HL-60 (cell line): Measurements from ENCODE around the gene THY1.

Experiments used
- DNase-seq, 2 experiments: peaks; one replicate each; pipeline ENCODE4 v3.0.0-alpha.2; 2010 to 2020; ENCODE audit warnings: low read depth in 1 of 2, low spot score in 1 of 2
- H3K27ac ChIP-seq: fragments of 250-450 bp; sonication (Bioruptor Pico); replicated peaks from 2 replicates; pipeline ENCODE4 v1.5.1; 2020; ENCODE audit warnings: mild to moderate bottlenecking, moderate library complexity
- H3K27me3 ChIP-seq: fragments of 250-450 bp; sonication (Bioruptor Pico); 2 replicates; pipeline ENCODE4 v1.5.1; 2021; ENCODE audit warnings: mild to moderate bottlenecking, moderate library complexity; ENCODE audit not compliant: insufficient read depth, poor library complexity, severe bottlenecking
- H3K4me3 ChIP-seq: replicated peaks from 2 replicates; pipeline ENCODE4 v1.5.1; 2011; ENCODE audit warnings: mild to moderate bottlenecking, control low read depth, low read length; ENCODE audit not compliant: insufficient read depth
- GABPA ChIP-seq: IDR thresholded peaks from 2 replicates; pipeline ENCODE4 v1.6.1; 2012; ENCODE audit warnings: low read depth
- POLR2AphosphoS5 ChIP-seq: IDR thresholded peaks from 2 replicates; pipeline ENCODE4 v1.6.1; 2012; ENCODE audit warnings: low read depth
- REST ChIP-seq: IDR thresholded peaks from 2 replicates; pipeline ENCODE4 v1.6.1; 2012; ENCODE audit warnings: low read depth; ENCODE audit not compliant: insufficient replicate concordance
- SPI1 ChIP-seq: IDR thresholded peaks from 2 replicates; pipeline ENCODE4 v1.6.1; 2012; ENCODE audit warnings: low read depth, mild to moderate bottlenecking, borderline replicate concordance
- TF ChIP-seq, protein P1 (sequence below): IDR thresholded peaks from one replicate; pipeline ENCODE4 v1.5.1; 2011; ENCODE audit warnings: low read length, control low read depth, inconsistent platforms; ENCODE audit not compliant: insufficient read depth

THY1 gene

DNA sequence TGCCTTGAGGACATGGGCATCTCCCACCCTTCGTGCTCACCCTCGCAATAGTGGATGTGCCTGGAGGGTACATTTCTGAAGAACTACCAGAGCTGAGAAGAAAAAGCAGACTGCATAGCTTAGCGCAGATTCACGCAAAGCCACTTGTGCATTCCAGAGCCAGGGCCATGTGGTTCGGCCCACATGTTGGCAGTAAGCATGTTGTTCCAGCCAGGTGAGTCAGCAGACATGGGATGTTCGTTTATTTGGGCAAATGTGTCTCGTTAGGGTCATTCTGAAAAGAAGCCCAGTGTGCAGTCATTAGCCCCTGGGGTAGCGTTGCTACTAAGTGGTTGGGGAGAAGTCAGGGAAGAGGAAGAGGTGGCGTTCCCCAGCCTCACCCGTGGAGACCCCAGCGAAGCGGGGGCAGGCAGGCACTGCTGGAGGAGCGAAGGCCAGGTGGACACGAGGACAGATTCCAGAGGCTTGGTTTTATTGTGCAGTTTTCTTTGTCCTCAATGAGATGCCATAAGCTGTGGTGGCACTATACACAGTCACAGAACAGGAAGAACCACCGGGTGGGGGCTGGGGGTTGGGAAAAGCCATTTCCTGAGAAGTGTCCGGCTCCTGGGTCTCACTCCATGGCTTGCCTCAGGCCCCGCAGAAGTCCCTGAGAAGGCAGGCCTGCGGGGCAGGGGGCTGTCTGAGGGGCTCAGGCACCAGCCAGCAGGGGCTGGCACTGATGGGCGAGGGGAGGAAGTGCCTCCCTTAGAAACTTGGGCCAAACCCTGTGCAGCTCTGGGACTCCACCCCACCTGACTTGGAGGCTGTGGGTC lies 5.0 kb downstream of the THY1 start:
- Histone ChIP-seq H3K27me3 (peaks cover 25% of the 10 kb centered on the region), H3K27ac (no peak overlapping the region), H3K4me3 (no peak overlapping the region)
- no peak for DNase-seq
- TF ChIP-seq POLR2AphosphoS5 (no peak), REST (no peak), SPI1 (no peak), GABPA (no peak)
- TF ChIP-seq, protein P1, sequence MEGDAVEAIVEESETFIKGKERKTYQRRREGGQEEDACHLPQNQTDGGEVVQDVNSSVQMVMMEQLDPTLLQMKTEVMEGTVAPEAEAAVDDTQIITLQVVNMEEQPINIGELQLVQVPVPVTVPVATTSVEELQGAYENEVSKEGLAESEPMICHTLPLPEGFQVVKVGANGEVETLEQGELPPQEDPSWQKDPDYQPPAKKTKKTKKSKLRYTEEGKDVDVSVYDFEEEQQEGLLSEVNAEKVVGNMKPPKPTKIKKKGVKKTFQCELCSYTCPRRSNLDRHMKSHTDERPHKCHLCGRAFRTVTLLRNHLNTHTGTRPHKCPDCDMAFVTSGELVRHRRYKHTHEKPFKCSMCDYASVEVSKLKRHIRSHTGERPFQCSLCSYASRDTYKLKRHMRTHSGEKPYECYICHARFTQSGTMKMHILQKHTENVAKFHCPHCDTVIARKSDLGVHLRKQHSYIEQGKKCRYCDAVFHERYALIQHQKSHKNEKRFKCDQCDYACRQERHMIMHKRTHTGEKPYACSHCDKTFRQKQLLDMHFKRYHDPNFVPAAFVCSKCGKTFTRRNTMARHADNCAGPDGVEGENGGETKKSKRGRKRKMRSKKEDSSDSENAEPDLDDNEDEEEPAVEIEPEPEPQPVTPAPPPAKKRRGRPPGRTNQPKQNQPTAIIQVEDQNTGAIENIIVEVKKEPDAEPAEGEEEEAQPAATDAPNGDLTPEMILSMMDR, result no peak

DNA sequence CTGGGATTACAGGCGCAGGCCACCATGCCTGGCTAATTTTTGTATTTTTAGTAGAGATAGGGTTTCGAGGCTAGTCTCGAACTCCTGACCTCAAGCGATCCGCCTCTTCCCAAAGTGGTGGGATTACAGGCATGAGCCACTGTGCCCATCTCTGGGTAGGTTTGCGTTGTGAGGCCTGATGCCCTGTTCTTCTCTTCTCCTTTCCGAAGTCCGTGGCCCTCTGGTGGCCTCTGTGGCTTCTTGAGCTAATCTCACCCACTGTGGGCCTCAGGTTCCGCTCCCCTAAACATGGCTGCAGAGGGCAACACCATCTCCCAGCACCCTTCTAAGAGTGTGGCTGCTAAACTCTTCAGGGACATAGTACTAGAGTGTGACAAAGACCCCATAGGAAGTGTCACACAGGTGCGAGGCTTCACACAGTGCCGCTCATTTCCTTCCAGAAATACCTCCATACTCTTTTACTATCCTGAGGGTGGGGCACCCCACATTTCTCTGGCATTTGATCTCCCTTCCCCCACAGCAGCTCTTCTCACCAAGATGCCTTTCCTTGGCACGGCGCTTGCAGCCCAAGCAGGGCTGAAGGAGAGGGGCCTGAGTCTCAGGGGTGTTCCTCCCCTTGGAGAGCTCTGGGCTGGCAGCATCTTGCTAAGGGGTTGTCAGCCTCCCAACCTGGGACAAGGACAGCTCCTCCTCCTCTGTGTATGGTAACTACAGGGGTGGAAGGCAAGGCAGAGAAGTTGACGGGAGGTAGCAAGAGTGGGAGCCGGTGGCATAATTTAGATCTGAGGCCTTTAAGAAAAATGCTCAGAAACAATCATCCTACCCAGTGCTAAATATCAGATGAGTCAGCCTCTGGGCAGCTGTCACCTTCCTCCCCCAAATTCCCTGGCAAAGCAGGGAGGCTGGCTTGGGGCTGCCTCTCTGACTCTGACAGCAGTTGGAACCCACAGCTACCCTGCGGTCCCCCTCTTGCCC lies 6.1 kb downstream of the THY1 start:
- H3K4me3 ChIP-seq, result no peak overlapping the region
- H3K27ac ChIP-seq, result no peak overlapping the region
- H3K27me3 ChIP-seq, result peaks cover 15% of the 10 kb centered on the region
- no peak for DNase-seq
- TF ChIP-seq SPI1 (no peak), POLR2AphosphoS5 (no peak), REST (no peak)
- TF ChIP-seq, protein P1, result no peak

DNA sequence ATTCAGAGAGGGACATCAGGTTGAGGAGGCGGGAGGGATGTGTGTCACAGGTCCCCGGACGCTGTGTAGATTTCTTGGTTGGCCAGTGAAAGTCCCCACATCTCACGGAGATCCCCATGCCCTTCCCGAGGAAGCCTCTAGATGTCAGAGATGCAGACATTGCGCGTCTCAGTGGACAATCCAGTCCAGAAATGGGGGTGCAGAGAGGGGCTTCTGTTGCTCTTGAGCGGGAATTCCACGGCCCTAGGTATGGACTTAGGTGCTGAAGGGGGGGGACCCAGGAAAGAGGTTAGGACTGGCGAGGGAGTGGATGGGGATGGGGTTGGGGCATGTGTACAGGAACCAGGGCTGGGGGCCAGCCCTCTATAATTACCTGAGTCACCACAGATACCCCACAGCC lies 7.0 kb downstream of the THY1 start:
- no peak for DNase-seq
- TF ChIP-seq, protein P1, result no peak
- no peak overlapping the region for H3K27ac ChIP-seq
- peaks cover 8% of the 10 kb centered on the region for H3K27me3 ChIP-seq
- H3K4me3 ChIP-seq, result no peak overlapping the region
